GM12875 (cell line): ENCODE data around the gene PLPP2.

Experiments
- H3K4me3 ChIP-seq: one replicate; pipeline ENCODE4 v1.5.1; 2011; ENCODE audit warnings: low read depth, low read length, control low read depth
- TF ChIP-seq, protein P1 (sequence below): IDR thresholded peaks from 2 replicates; pipeline ENCODE4 v1.5.1; 2011; ENCODE audit warnings: low read depth, mild to moderate bottlenecking, control low read depth, inconsistent platforms, low read length, moderate library complexity, borderline replicate concordance; ENCODE audit not compliant: insufficient read depth

Gene PLPP2

DNA sequence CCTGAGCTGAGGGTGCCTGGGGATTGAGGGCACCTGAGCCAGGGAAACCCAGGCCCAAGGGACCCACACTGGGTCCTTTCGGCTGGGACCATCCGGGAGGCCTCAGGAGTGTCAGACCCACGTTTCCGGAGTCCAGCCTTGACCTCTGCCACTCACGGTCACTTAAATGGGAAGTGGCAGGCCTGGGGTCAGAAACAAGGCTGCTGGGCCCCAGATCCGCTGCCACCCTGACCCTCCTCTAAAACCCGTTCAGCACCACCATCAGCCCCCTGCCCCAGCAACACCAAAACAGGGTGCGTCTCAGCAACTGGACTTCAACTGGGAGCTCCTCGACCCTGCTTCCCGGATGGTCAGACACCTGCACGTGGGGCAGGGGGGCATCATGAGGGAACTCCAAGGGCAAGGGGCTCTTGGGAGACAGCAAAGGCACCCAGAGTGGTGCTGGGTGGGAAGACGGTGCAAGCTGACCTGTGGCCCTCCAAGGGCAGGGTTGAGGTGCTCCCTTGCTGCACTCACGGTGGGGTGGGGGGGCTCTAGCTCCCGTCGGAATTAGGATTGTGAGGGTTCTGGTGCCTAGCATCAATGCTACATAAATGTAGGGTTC lies 1.2 kb upstream of the PLPP2 start:
- H3K4me3 ChIP-seq, result no peak overlapping the region
- TF ChIP-seq, protein P1, sequence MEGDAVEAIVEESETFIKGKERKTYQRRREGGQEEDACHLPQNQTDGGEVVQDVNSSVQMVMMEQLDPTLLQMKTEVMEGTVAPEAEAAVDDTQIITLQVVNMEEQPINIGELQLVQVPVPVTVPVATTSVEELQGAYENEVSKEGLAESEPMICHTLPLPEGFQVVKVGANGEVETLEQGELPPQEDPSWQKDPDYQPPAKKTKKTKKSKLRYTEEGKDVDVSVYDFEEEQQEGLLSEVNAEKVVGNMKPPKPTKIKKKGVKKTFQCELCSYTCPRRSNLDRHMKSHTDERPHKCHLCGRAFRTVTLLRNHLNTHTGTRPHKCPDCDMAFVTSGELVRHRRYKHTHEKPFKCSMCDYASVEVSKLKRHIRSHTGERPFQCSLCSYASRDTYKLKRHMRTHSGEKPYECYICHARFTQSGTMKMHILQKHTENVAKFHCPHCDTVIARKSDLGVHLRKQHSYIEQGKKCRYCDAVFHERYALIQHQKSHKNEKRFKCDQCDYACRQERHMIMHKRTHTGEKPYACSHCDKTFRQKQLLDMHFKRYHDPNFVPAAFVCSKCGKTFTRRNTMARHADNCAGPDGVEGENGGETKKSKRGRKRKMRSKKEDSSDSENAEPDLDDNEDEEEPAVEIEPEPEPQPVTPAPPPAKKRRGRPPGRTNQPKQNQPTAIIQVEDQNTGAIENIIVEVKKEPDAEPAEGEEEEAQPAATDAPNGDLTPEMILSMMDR, result no peak

DNA sequence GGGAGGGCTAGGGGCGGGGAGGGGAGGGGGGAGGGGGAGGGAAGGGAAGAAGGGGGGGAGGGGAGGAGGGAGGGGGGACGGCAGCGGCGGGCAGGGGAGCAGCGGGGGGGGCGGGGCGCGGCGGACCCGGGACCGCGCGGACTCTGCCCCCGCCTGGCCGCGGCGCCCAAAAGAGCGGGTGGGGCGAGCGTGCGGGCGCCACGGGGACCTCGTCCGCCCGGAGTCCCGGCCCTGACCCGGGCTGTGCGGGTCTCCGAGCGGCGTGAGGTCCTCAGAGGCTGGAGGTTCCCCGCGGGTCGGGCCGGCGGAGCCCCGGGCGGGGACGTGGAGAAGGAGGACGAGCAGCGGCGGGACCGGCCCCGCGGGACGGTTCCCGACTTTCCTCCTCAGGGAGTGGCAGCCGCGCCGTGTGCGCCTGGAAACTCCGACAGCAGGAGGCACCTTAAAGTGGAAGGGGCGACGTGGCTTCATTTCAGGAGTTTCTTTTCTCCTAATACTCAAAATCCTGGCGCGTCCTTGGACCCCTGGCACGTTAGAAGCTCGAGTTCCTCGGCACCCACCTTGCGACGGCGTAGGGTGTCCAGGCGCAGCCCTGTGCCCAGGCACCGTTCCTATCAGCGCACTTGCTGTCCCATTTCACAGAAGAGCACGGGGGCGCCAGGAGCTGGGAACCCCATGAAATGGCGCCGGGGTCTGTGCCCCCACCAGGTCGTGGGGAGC lies 518 bp upstream of the PLPP2 start:
- no peak overlapping the region for H3K4me3 ChIP-seq
- TF ChIP-seq, protein P1, result no peak

DNA sequence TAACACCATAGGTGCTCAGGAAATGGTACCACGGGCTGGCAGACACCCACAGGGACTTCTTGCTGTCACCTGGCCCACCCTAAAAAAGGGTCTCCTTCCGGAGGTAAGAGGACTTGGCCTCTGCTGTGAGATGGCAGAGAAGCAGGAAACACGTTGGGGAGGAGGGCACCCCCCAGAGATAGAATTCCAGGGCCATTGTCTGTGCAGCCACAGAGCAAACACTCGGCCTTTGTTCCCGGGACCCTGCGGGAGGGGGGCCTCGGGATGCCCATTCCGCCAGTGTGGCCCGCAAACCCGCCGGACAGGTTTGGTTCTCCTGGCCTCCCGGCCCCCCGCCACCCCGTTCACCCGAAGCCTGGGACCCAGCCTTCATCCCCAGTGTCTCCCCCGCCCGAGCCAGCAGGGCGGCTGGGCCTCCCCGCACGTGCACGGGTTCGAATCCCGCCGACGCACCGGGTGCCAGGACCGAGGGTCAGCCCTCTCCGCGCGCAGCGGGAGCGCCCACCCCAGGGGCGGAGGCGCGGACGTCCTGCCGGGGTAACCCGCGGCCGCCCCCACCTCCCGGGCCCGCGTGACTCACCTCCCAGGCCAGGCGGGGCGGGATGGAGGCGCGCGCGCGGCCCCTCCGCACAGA lies 714 bp downstream of the PLPP2 start:
- no peak overlapping the region for H3K4me3 ChIP-seq
- TF ChIP-seq, protein P1, result no peak

DNA sequence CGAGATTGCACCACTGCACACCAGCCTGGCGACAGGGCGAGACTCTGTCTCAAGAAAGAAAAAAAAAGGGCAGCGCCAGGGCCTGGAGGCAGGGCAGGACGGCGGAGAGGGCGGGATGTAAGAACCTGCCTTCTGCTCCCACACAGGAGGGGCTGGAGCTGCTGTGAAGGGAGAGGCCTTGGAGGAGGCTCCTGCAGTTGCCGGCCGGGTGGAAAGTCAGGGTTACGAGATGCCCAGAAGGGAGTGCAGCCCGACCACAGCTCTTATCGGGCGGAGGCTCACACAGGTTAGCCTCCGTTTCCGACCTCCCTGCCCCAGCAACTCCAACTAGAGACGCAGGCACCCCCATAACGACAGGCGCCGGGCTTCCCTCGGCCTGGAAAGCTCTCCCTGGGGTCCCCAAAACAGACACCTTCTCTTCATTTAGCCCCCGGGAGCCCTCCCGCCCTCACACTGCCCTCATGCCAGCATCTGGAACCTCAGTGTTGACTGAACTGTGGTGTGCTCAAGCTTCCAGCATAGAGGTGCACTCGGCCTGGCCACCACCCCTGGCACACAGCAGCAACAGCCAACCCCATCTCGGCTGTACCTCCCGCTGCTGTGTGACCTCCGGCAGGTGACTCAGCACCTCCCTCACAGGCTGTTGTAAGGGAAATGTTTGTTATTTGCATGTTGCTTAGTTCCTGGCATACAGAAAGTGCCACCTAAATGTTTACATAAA lies 1.4 kb downstream of the PLPP2 start:
- TF ChIP-seq, protein P1, result no peak

DNA sequence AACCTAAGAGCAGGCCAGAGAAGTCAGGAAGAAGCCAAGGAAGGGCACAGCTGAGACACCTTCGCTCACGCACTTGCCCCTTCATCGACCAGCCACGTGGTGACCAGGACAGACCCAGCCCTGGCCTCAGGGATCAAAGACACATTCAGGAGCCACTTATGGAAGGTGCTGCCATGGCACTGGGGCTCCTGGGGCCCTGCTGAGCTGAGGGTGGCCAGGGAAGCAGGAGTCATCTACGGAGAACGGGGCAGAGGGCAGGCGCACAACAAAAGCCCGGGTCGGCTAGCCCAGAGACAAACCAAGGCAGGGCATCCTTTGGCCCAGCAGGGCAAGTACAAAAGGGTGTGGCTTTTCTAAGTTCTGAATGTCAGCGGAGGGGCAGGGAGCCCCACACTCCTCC lies 2.3 kb downstream of the PLPP2 start:
- no peak overlapping the region for H3K4me3 ChIP-seq
- TF ChIP-seq, protein P1, result no peak

More for the DNA sequence above, 1.4 kb downstream of the PLPP2 start:
- H3K4me3 ChIP-seq, result no peak overlapping the region

DNA sequence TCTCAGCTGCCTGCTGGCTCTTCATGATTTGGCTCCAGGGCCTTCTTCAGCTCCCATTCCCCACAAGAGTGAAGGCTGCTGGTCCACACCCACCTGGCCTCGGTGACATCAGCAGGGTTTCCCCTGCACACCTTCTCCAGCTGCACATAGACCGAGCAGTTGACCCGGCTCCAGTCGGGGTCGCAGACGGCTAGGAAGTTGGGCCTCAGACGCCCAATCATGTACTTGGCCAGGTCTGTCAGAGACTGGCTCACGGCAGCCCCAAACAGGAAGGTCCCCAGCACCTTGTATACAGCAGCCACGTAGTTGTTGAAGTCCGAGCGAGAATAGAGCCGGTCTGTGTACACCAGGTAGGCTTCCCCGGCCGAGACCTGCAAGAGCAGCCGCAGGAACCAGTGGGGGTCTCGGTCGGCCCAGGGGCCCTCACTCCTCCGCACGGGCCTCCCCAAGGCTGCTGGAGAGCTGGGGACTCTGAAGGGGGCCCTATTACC lies 3.8 kb downstream of the PLPP2 start:
- no peak overlapping the region for H3K4me3 ChIP-seq
- TF ChIP-seq, protein P1, result no peak
